H9 (cell line): Measurements from ENCODE around the gene CHST8. TPM values are rescaled to one million over a fixed set of nuclear protein-coding genes. Genes with fewer than 3 reads are reported as not detected.

Experiments used
- DNase-seq: peaks from one replicate; pipeline ENCODE4 v3.0.0-alpha.2; 2017
- H2AFZ ChIP-seq: one replicate; pipeline ENCODE4 v1.6.1; 2013; ENCODE audit warnings: mild to moderate bottlenecking, low read length, control low read depth, moderate library complexity
- H2AK5ac ChIP-seq: 2 replicates; pipeline ENCODE4 v1.6.1; 2013; ENCODE audit warnings: low read length, control low read depth, mixed read lengths; ENCODE audit not compliant: insufficient read length
- H2BK120ac ChIP-seq: one replicate; pipeline ENCODE4 v1.6.1; 2013; ENCODE audit warnings: low read depth, mild to moderate bottlenecking, low read length, control low read depth, inconsistent platforms; ENCODE audit not compliant: poor library complexity, severe bottlenecking
- H2BK12ac ChIP-seq: 2 replicates; pipeline ENCODE4 v1.6.1; 2013; ENCODE audit warnings: low read length, control low read depth, mixed read lengths, low read depth; ENCODE audit not compliant: insufficient read length
- H2BK15ac ChIP-seq: 2 replicates; pipeline ENCODE4 v1.6.1; 2013; ENCODE audit warnings: low read depth, low read length, control low read depth
- H2BK20ac ChIP-seq: one replicate; pipeline ENCODE4 v1.6.1; 2013; ENCODE audit warnings: low read depth, mild to moderate bottlenecking, low read length, control low read depth, inconsistent platforms; ENCODE audit not compliant: poor library complexity, severe bottlenecking
- H2BK5ac ChIP-seq: 2 replicates; pipeline ENCODE4 v1.6.1; 2013; ENCODE audit warnings: low read length, control low read depth, mixed read lengths; ENCODE audit not compliant: insufficient read length
- H3K14ac ChIP-seq: 2 replicates; pipeline ENCODE4 v1.6.1; 2013; ENCODE audit warnings: low read length, control low read depth; ENCODE audit not compliant: insufficient read depth
- H3K18ac ChIP-seq: 2 replicates; pipeline ENCODE4 v1.6.1; 2013; ENCODE audit warnings: low read depth, mild to moderate bottlenecking, mixed read lengths, low read length, control low read depth; ENCODE audit not compliant: insufficient read length
- H3K23ac ChIP-seq: 2 replicates; pipeline ENCODE4 v1.6.1; 2013; ENCODE audit warnings: low read length, control low read depth, mixed read lengths, low read depth; ENCODE audit not compliant: insufficient read length
- H3K23me2 ChIP-seq: 2 replicates; pipeline ENCODE4 v1.6.1; 2013; ENCODE audit warnings: low read depth, mild to moderate bottlenecking, mixed read lengths, low read length, control low read depth; ENCODE audit not compliant: insufficient read length, poor library complexity, severe bottlenecking
- H3K27ac ChIP-seq: 2 replicates; pipeline ENCODE4 v1.5.1; 2013; ENCODE audit warnings: low read length, control low read depth, mixed read lengths, low read depth; ENCODE audit not compliant: insufficient read length
- H3K27me3 ChIP-seq: 2 replicates; pipeline ENCODE4 v1.6.1; 2013; ENCODE audit warnings: low read length, control low read depth, inconsistent platforms; ENCODE audit not compliant: insufficient read depth
- H3K4ac ChIP-seq: 2 replicates; pipeline ENCODE4 v1.6.1; 2013; ENCODE audit warnings: low read depth, mild to moderate bottlenecking, control low read depth, inconsistent platforms, low read length, moderate library complexity
- H3K4me1 ChIP-seq: 2 replicates; pipeline ENCODE4 v1.6.1; 2013; ENCODE audit warnings: low read length, control low read depth, inconsistent platforms; ENCODE audit not compliant: insufficient read depth
- H3K4me2 ChIP-seq: 2 replicates; pipeline ENCODE4 v1.6.1; 2013; ENCODE audit warnings: low read length, control low read depth, mixed read lengths; ENCODE audit not compliant: insufficient read length, insufficient read depth
- H3K56ac ChIP-seq: 2 replicates; pipeline ENCODE4 v1.6.1; 2013; ENCODE audit warnings: low read depth, mild to moderate bottlenecking, mixed read lengths, low read length, control low read depth; ENCODE audit not compliant: insufficient read length
- H3K79me1 ChIP-seq: 2 replicates; pipeline ENCODE4 v1.6.1; 2013; ENCODE audit warnings: low read depth, mild to moderate bottlenecking, moderate library complexity, low read length, control low read depth, inconsistent platforms; ENCODE audit not compliant: insufficient read depth, poor library complexity, severe bottlenecking
- H3K79me2 ChIP-seq: 2 replicates; pipeline ENCODE4 v1.6.1; 2013; ENCODE audit warnings: low read length, control low read depth, inconsistent platforms; ENCODE audit not compliant: insufficient read depth
- H3K9ac ChIP-seq: 2 replicates; pipeline ENCODE4 v1.6.1; 2013; ENCODE audit warnings: low read length, control low read depth, mixed read lengths; ENCODE audit not compliant: insufficient read length; ENCODE audit errors: extremely low read depth
- H3K9me3 ChIP-seq: one replicate; pipeline ENCODE4 v1.6.1; 2013; ENCODE audit warnings: low read depth, low read length, inconsistent platforms; ENCODE audit not compliant: control insufficient read depth
- H3T11ph ChIP-seq: one replicate; pipeline ENCODE4 v1.6.1; 2013; ENCODE audit warnings: mild to moderate bottlenecking, low read length, control low read depth, inconsistent platforms
- H4K20me1 ChIP-seq: one replicate; pipeline ENCODE4 v1.6.1; 2013; ENCODE audit not compliant: control insufficient read depth, insufficient read length, insufficient read depth
- H4K5ac ChIP-seq: 2 replicates; pipeline ENCODE4 v1.6.1; 2013; ENCODE audit warnings: low read depth, mild to moderate bottlenecking, mixed read lengths, low read length, control low read depth; ENCODE audit not compliant: insufficient read length
- H4K8ac ChIP-seq: replicated peaks from 2 replicates; pipeline ENCODE4 v1.6.1; 2013; ENCODE audit warnings: low read length, control low read depth, mixed read lengths, low read depth; ENCODE audit not compliant: insufficient read length
- H4K91ac ChIP-seq: 2 replicates; pipeline ENCODE4 v1.6.1; 2013; ENCODE audit warnings: low read depth, mild to moderate bottlenecking, moderate library complexity, mixed read lengths, low read length, control low read depth; ENCODE audit not compliant: insufficient read length
- H3K27ac Mint-ChIP-seq, 3 experiments: 2 replicates in 2 of 3; 3 replicates in 1 of 3; pipeline ENCODE4 v1.8.0; 2020 to 2021; ENCODE audit warnings: mixed read lengths in 3 of 3, mild to moderate bottlenecking in 1 of 3, moderate library complexity in 1 of 3
- H3K27me3 Mint-ChIP-seq: 2 replicates; pipeline ENCODE4 v1.8.0; 2021; ENCODE audit warnings: low read depth, mild to moderate bottlenecking, moderate library complexity, mixed read lengths
- H3K36me3 Mint-ChIP-seq, 3 experiments: 2 replicates in 2 of 3; 3 replicates in 1 of 3; pipeline ENCODE4 v1.8.0; 2020 to 2021; ENCODE audit warnings: low read depth in 3 of 3, mixed read lengths in 3 of 3; ENCODE audit not compliant: insufficient read depth in 1 of 3
- H3K4me1 Mint-ChIP-seq, 2 experiments: 2 replicates each; pipeline ENCODE4 v1.8.0; 2020; ENCODE audit warnings: mixed read lengths in 2 of 2
- H3K4me3 Mint-ChIP-seq, 2 experiments: 2 replicates in 1 of 2; 3 replicates in 1 of 2; pipeline ENCODE4 v1.8.0; 2020 to 2021; ENCODE audit warnings: mild to moderate bottlenecking in 2 of 2, mixed read lengths in 2 of 2, moderate library complexity in 1 of 2
- H3K9me3 Mint-ChIP-seq, 2 experiments: 2 replicates in 1 of 2; 3 replicates in 1 of 2; pipeline ENCODE4 v1.8.0; 2020; ENCODE audit warnings: mild to moderate bottlenecking in 2 of 2, mixed read lengths in 2 of 2, moderate library complexity in 1 of 2
- CTCF ChIP-seq: fragments of 200-600 bp; sonication (generic); conservative IDR thresholded peaks from 3 replicates; pipeline ENCODE4 v1.8.0; 2021; ENCODE audit warnings: antibody characterized with exemption, mild to moderate bottlenecking
- WGBS: extraction: QIAGEN DNeasy Blood & Tissue Kit; methylation state at CpG from one replicate; pipeline ENCODE4 v1.1.7; 2013; ENCODE audit warnings: missing lambda C conversion rate, low lambda C conversion rate, mixed read lengths; ENCODE audit not compliant: insufficient read length; ENCODE audit errors: extremely low coverage; 5-methylcytosine and 5-hydroxymethylcytosine counted together
- total RNA-seq: library from RNA; stranded (reverse); gene quantifications from 2 replicates; pipeline ENCODE4 v1.2.1, GENCODE V29; 2021

The CHST8 gene
- total RNA-seq, 1 experiment from 2014 or later: 5.1 TPM

- no peak for TF ChIP-seq CTCF
- no peaks in the 10 kb centered on the region for H3K27me3 ChIP-seq
- no peaks in the 10 kb centered on the region for H3K79me2 ChIP-seq
- no peak overlapping the region for H4K91ac ChIP-seq
- no peak overlapping the region for H4K5ac ChIP-seq
- no peak overlapping the region for H3K14ac ChIP-seq
- H3K4ac ChIP-seq: no peak overlapping the region
- H3K27me3 Mint-ChIP-seq: peaks cover 6% of the 10 kb centered on the region; the same call in 1 of the 2 replicates
- WGBS: no CpG with 5 or more reads among the region's 18 CpGs
- H3K23me2 ChIP-seq: no peaks in the 10 kb centered on the region
- H2BK20ac ChIP-seq: no peak overlapping the region
- no peak overlapping the region for H3K18ac ChIP-seq
- no peak overlapping the region for H2BK5ac ChIP-seq
- H3K56ac ChIP-seq: no peak overlapping the region
- no peak for DNase-seq
- no peaks in the 10 kb centered on the region for H3K4me1 ChIP-seq
- no peak overlapping the region for H3K27ac Mint-ChIP-seq
- H2BK120ac ChIP-seq: no peak overlapping the region
- no peak overlapping the region for H3K23ac ChIP-seq
- peaks cover 0 to 3% of the 10 kb centered on the region in 2 experiments; a peak in 1 of 4 replicates for H3K4me1 Mint-ChIP-seq
- H3K27ac ChIP-seq: no peak overlapping the region
- no peaks in the 10 kb centered on the region for H3K9me3 Mint-ChIP-seq
- H3K36me3 Mint-ChIP-seq: no peaks in the 10 kb centered on the region; a peak in 1 of 7 replicates
- H3K4me2 ChIP-seq: no peak overlapping the region
- H2BK15ac ChIP-seq: no peak overlapping the region
- H3K9ac ChIP-seq: no peak overlapping the region
- no peak overlapping the region for H2BK12ac ChIP-seq
- H3K9me3 ChIP-seq: no peaks in the 10 kb centered on the region
- no peak overlapping the region for H2AFZ ChIP-seq
- no peak overlapping the region for H3T11ph ChIP-seq
- H3K79me1 ChIP-seq: no peaks in the 10 kb centered on the region
- H4K20me1 ChIP-seq: no peaks in the 10 kb centered on the region
- no peak overlapping the region for H2AK5ac ChIP-seq
- no peak overlapping the region for H4K8ac ChIP-seq
- no peak overlapping the region for H3K4me3 Mint-ChIP-seq
Measured at GRCh38 chr19:33750587-33751435, 129.1 kb downstream of the CHST8 start.
